ENCODE data around the gene ZNF76. TPM values are rescaled to one million over a fixed set of nuclear protein-coding genes. Genes with fewer than 3 reads are reported as not detected.

ZNF76 gene
- total RNA-seq, 4 donors from 2014 or later, result 24.5 to 33.0 (median 26.5) TPM

GRCh38 chr6:35300848-35301247, 41.3 kb downstream of the ZNF76 start:
- TF ChIP-seq CTCF (IDR thresholded peaks at IDR 0.05; ENCODE audit: low read depth), result no peak

- no peak for TF ChIP-seq CTCF (IDR thresholded peaks at IDR 0.05; ENCODE audit: low read depth)
Measured at GRCh38 chr6:35302604-35303241, 43.2 kb downstream of the ZNF76 start.

GRCh38 chr6:35304299-35304698, 44.8 kb downstream of the ZNF76 start:
- TF ChIP-seq CTCF (IDR thresholded peaks at IDR 0.05; ENCODE audit: low read depth), result no peak

- no peak for TF ChIP-seq CTCF (IDR thresholded peaks at IDR 0.05; ENCODE audit: low read depth)
Measured at GRCh38 chr6:35305117-35305516, 45.6 kb downstream of the ZNF76 start.

GRCh38 chr6:35309611-35310264, 50.2 kb downstream of the ZNF76 start:
- TF ChIP-seq CTCF (IDR thresholded peaks at IDR 0.05; ENCODE audit: low read depth), result no peak

GRCh38 chr6:35310265-35310831, 50.8 kb downstream of the ZNF76 start:
- no peak for TF ChIP-seq CTCF (IDR thresholded peaks at IDR 0.05; ENCODE audit: low read depth)

GRCh38 chr6:35311390-35312075, 52.0 kb downstream of the ZNF76 start:
- no peak for TF ChIP-seq CTCF (IDR thresholded peaks at IDR 0.05; ENCODE audit: low read depth)
